Thyroid gland (tissue), 4 donors: ENCODE data around the gene RNF224.

Experiments used
- POLR2A ChIP-seq, 2 donors: fragments of 450-650 bp; IDR thresholded peaks; one replicate each; pipeline ENCODE4 v1.6.1; 2017; ENCODE audit warnings: antibody characterized with exemption in 2 of 2, mild to moderate bottlenecking in 2 of 2, moderate library complexity in 1 of 2
- TF ChIP-seq, protein P1 (sequence below), 6 experiments: fragments of 200-600 bp in 3 of 6; fragments of 450-650 bp in 3 of 6; sonication (generic) in 3 of 6; IDR thresholded peaks; one replicate each; pipeline ENCODE4 v1.5.1; 2016 to 2019; ENCODE audit warnings: antibody characterized with exemption in 6 of 6, mild to moderate bottlenecking in 2 of 6, inconsistent platforms in 1 of 6, moderate library complexity in 1 of 6

- TF ChIP-seq, protein P1, sequence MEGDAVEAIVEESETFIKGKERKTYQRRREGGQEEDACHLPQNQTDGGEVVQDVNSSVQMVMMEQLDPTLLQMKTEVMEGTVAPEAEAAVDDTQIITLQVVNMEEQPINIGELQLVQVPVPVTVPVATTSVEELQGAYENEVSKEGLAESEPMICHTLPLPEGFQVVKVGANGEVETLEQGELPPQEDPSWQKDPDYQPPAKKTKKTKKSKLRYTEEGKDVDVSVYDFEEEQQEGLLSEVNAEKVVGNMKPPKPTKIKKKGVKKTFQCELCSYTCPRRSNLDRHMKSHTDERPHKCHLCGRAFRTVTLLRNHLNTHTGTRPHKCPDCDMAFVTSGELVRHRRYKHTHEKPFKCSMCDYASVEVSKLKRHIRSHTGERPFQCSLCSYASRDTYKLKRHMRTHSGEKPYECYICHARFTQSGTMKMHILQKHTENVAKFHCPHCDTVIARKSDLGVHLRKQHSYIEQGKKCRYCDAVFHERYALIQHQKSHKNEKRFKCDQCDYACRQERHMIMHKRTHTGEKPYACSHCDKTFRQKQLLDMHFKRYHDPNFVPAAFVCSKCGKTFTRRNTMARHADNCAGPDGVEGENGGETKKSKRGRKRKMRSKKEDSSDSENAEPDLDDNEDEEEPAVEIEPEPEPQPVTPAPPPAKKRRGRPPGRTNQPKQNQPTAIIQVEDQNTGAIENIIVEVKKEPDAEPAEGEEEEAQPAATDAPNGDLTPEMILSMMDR (IDR thresholded peaks at IDR 0.05): no peak
- no peak for TF ChIP-seq POLR2A (IDR thresholded peaks at IDR 0.05)
These were observed 6.1 kb downstream of the RNF224 start for GRCh38 chr9:137233143-137233980.
